ENCODE results near the gene KIF4B. TPM values are rescaled to one million over a fixed set of nuclear protein-coding genes. Genes with fewer than 3 reads are reported as not detected.

KIF4B gene
- total and polyA plus RNA-seq, 2 of the 8 experiments (the other 6 are each of a cell fraction or from before 2014, with no cell fraction given), result 0.02 to 0.15 TPM

DNA sequence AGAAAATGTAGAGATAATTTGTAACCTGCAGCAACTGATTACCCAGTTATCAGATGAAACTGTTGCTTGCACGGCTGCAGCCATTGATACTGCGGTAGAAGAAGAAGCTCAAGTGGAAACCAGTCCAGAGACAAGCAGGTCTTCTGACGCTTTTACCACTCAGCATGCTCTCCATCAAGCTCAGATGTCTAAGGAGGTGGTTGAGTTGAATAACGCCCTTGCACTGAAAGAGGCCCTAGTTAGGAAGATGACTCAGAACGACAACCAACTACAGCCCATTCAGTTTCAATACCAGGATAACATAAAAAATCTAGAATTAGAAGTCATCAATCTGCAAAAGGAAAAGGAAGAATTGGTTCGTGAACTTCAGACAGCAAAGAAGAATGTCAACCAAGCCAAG lies 1.7 kb downstream of the KIF4B start:
- POLR2A ChIA-PET (ENCODE audit: partially characterized antibody), result no interaction called here
- WGBS, 2 experiments (ENCODE audit: extremely low coverage in 1 of 2, insufficient coverage in 1 of 2, insufficient read length in 1 of 2, insufficient replicate concordance in 2 of 2, low coverage in 1 of 2, low lambda C conversion rate in 2 of 2, missing lambda C conversion rate in 1 of 2), result 78% methylated on average over 6 of the region's 6 CpGs; no CpG with 5 or more reads in 1 of the 2 experiments
- Histone ChIP-seq H3K4ac (replicated peaks; ENCODE audit: insufficient read length, low read depth, low read length) (no peak overlapping the region), H2BK120ac (replicated peaks; ENCODE audit: low read depth, low read length) (no peak overlapping the region), H2BK12ac (ENCODE audit: low read depth, low read length) (no peak overlapping the region), H3K79me2 (ENCODE audit: control insufficient read depth in 1 of 2, insufficient read depth in 2 of 2, low read length in 2 of 2) (no peaks in the 10 kb centered on the region), H2BK15ac (ENCODE audit: low read length) (no peak overlapping the region), H4K5ac (ENCODE audit: insufficient read length, low read depth, low read length) (no peak overlapping the region), H3K79me1 (ENCODE audit: low read depth, low read length) (no peaks in the 10 kb centered on the region), H3K56ac (replicated peaks; ENCODE audit: insufficient read length, low read depth, low read length) (no peak overlapping the region), H3K23me2 (ENCODE audit: low read depth, low read length) (no peaks in the 10 kb centered on the region), H3K4me2 (ENCODE audit: insufficient read depth in 1 of 2, low read depth in 2 of 2, low read length in 2 of 2) (no peak overlapping the region), H2AFZ (ENCODE audit: low read length) (no peak overlapping the region), H3K4me1 (replicated peaks in 1 of 4; ENCODE audit: control insufficient read depth in 3 of 4, insufficient read depth in 4 of 4, low read length in 3 of 4) (no peaks in the 10 kb centered on the region; a peak in 1 of 7 replicates), H3K36me3 (ENCODE audit: control insufficient read depth in 2 of 4, insufficient read depth in 4 of 4, low read length in 3 of 4) (no peaks in the 10 kb centered on the region), H4K20me1 (replicated peaks in 1 of 2; ENCODE audit: control insufficient read depth in 1 of 2, insufficient read depth in 2 of 2, low read length in 2 of 2) (no peaks in the 10 kb centered on the region), H3K27ac (ENCODE audit: low read depth, low read length) (no peak overlapping the region), H3K9me3 (ENCODE audit: insufficient read depth in 2 of 2, low read depth in 1 of 2, low read length in 1 of 2) (no peaks in the 10 kb centered on the region; a peak in 1 of 4 replicates), H3K18ac (ENCODE audit: extremely low read depth, low read length) (no peak overlapping the region), H3K27me3 (replicated peaks in 1 of 4; ENCODE audit: control insufficient read depth in 3 of 4, extremely low read depth in 1 of 4, insufficient read depth in 3 of 4, low read length in 3 of 4) (no peaks in the 10 kb centered on the region), H2AK5ac (ENCODE audit: low read depth, low read length) (no peak overlapping the region), H3K9ac (replicated peaks in 1 of 4; ENCODE audit: extremely low read depth in 1 of 4, low read depth in 3 of 4, low read length in 3 of 4) (no peak overlapping the region), H3K14ac (ENCODE audit: insufficient read length) (no peak overlapping the region), H2BK5ac (ENCODE audit: low read depth, low read length) (no peak overlapping the region), H3K23ac (ENCODE audit: insufficient read length) (no peak overlapping the region), H4K8ac (ENCODE audit: extremely low read depth, insufficient read depth, low read length) (no peak overlapping the region), H3K4me3 (ENCODE audit: extremely low read depth in 1 of 4, insufficient read depth in 2 of 4, low read depth in 3 of 4, low read length in 4 of 4) (no peak overlapping the region), H2BK20ac (ENCODE audit: low read length) (no peak overlapping the region), H4K91ac (replicated peaks; ENCODE audit: insufficient read length, low read length) (no peak overlapping the region)
- no peak for DNase-seq (ENCODE audit: low read depth in 1 of 2, low spot score in 2 of 2)
- FAIRE-seq, result no peak
- CTCF ChIA-PET (ENCODE audit: partially characterized antibody), result interaction anchor here (0.8 to 4.2 kb wide), 6 partner anchors 11 to 43 kb away, joined by 3 to 23 read pairs (median 5); no protein-coding TSS in a partner anchor
- TF ChIP-seq BRCA1 (IDR thresholded peaks at IDR 0.05; ENCODE audit: low read depth, low read length) (no peak), CBX5 (IDR thresholded peaks at IDR 0.05; ENCODE audit: low read depth, low read length) (no peak), PHF8 (conservative IDR thresholded peaks at IDR 0.05; ENCODE audit: low read depth, low read length) (no peak), KDM4A (IDR thresholded peaks at IDR 0.05; ENCODE audit: low read depth, low read length, severe bottlenecking) (no peak), TBP (IDR thresholded peaks at IDR 0.05; ENCODE audit: low read depth, low read length) (no peak), HDAC6 (IDR thresholded peaks at IDR 0.05; ENCODE audit: low read depth, low read length) (no peak), SIX5 (IDR thresholded peaks at IDR 0.05; ENCODE audit: low read depth, low read length) (no peak), FOSL1 (IDR thresholded peaks at IDR 0.05; ENCODE audit: insufficient read depth, low read depth, low read length) (no peak), JUN (IDR thresholded peaks at IDR 0.05; ENCODE audit: low read depth, low read length) (no peak), CHD2 (IDR thresholded peaks at IDR 0.05; ENCODE audit: low read length) (no peak), SP2 (IDR thresholded peaks at IDR 0.05; ENCODE audit: low read length) (no peak), POLR2AphosphoS5 (IDR thresholded peaks at IDR 0.05; ENCODE audit: low read depth, low read length) (no peak)
- TF ChIP-seq, protein P1, sequence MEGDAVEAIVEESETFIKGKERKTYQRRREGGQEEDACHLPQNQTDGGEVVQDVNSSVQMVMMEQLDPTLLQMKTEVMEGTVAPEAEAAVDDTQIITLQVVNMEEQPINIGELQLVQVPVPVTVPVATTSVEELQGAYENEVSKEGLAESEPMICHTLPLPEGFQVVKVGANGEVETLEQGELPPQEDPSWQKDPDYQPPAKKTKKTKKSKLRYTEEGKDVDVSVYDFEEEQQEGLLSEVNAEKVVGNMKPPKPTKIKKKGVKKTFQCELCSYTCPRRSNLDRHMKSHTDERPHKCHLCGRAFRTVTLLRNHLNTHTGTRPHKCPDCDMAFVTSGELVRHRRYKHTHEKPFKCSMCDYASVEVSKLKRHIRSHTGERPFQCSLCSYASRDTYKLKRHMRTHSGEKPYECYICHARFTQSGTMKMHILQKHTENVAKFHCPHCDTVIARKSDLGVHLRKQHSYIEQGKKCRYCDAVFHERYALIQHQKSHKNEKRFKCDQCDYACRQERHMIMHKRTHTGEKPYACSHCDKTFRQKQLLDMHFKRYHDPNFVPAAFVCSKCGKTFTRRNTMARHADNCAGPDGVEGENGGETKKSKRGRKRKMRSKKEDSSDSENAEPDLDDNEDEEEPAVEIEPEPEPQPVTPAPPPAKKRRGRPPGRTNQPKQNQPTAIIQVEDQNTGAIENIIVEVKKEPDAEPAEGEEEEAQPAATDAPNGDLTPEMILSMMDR (IDR thresholded peaks at IDR 0.05; ENCODE audit: control extremely low read depth in 1 of 3, insufficient read depth in 1 of 3, low read depth in 1 of 3, low read length in 3 of 3), result no peak

Measured in H1 (cell line).